Left renal cortex interstitium (tissue), 4 donors: ENCODE measurements around the gene PFDN4. TPM values are rescaled to one million over a fixed set of nuclear protein-coding genes. Genes with fewer than 3 reads are reported as not detected.

Experiments used
- DNase-seq, 4 donors: peaks; one replicate each; pipeline ENCODE4 v3.0.0-alpha.2; 2013; ENCODE audit warnings: low read depth in 4 of 4, low spot score in 2 of 4, missing footprints in 1 of 4
- polyA plus RNA-seq, 4 donors: library from polyadenylated mRNA; unstranded; fragments of 120-200 nt; gene quantifications; one replicate each; pipeline ENCODE4 v1.2.1, GENCODE V29; 2013; ENCODE audit not compliant: insufficient read length in 4 of 4

The PFDN4 gene
- polyA plus RNA-seq, 4 donors, result 51.8 to 75.9 (median 57.6) TPM

- no peak for DNase-seq
These were observed 34.8 kb upstream of the PFDN4 start for GRCh38 chr20:54172856-54173652.

GRCh38 chr20:54173653-54174456, 34.0 kb upstream of the PFDN4 start, which contains the start of gene CYP24A1:
Gene CYP24A1, minus strand, starts transcription at chr20:54173986. Its CDS starts 407 bp downstream, at chr20:54173579.
- no peak for DNase-seq

- DNase-seq, result no peak
These were observed 33.3 kb upstream of the PFDN4 start for GRCh38 chr20:54174457-54175175.

- no peak for DNase-seq
These were observed 31.3 kb upstream of the PFDN4 start for GRCh38 chr20:54176610-54177009.

- no peak for DNase-seq
These were observed 30.5 kb upstream of the PFDN4 start for GRCh38 chr20:54177378-54177777.

- no peak for DNase-seq
These were observed 29.6 kb upstream of the PFDN4 start for GRCh38 chr20:54178256-54178655.

GRCh38 chr20:54179946-54180345, 27.9 kb upstream of the PFDN4 start:
- DNase-seq, result no peak

- DNase-seq, result no peak
These were observed 27.0 kb upstream of the PFDN4 start for GRCh38 chr20:54180931-54181330.

GRCh38 chr20:54184071-54184470, 23.8 kb upstream of the PFDN4 start:
- DNase-seq, result no peak

- no peak for DNase-seq
These were observed 22.8 kb upstream of the PFDN4 start for GRCh38 chr20:54184904-54185626.

- no peak for DNase-seq
These were observed 19.6 kb upstream of the PFDN4 start for GRCh38 chr20:54188132-54188849.

GRCh38 chr20:54189630-54190029, 18.3 kb upstream of the PFDN4 start:
- DNase-seq, result no peak

GRCh38 chr20:54190217-54190616, 17.7 kb upstream of the PFDN4 start:
- DNase-seq, result no peak

GRCh38 chr20:54193817-54194216, 14.1 kb upstream of the PFDN4 start:
- DNase-seq, result no peak

GRCh38 chr20:54194724-54195438, 13.0 kb upstream of the PFDN4 start:
- DNase-seq, result no peak

- DNase-seq, result no peak
These were observed 12.1 kb upstream of the PFDN4 start for GRCh38 chr20:54195483-54196472.

- no peak for DNase-seq
These were observed 10.0 kb upstream of the PFDN4 start for GRCh38 chr20:54197621-54198604.
